K562 (cell line): ENCODE data around the gene SLC4A5. TPM values are rescaled to one million over a fixed set of nuclear protein-coding genes. Genes with fewer than 3 reads are reported as not detected.

Experiments used
- ATAC-seq: fragments of 200-7000 bp; cut with Tn5 transposase; 3 replicates; pipeline ENCODE4 v1.9.1; 2020; ENCODE audit warnings: moderate library complexity
- BruUV-seq: library from RNA; stranded (reverse); fragments of 400-500 nt; replicated peaks from 2 replicates; lab custom pipeline; 2021; lab: Mats Ljungman, UMichigan
- CTCF ChIA-PET: fragments of 300-600 bp; formaldehyde crosslinking; extraction: SDS; loops from one replicate; lab custom pipeline; 2021; ENCODE audit warnings: low intra/inter-chr PET ratio; lab: Yijun Ruan, JAX
- POLR2A ChIA-PET: fragments of 300-600, 350-650 bp; sonication (Branson Sonifier 250); formaldehyde crosslinking; extraction: SDS; loops from one replicate; lab custom pipeline; 2021; ENCODE audit warnings: antibody characterized with exemption, inconsistent platforms; lab: Yijun Ruan, JAX
- DNase-seq, 4 experiments: peaks; one replicate each; pipeline versions ENCODE4 v3.0.0 to v3.0.0-alpha.2; 2011 to 2018; ENCODE audit warnings: low spot score in 3 of 4, mixed read lengths in 3 of 4; ENCODE audit errors: extremely low read depth in 1 of 4
- FAIRE-seq: peaks from 2 replicates; lab custom pipeline; 2011; peaks lifted over from hg19 to GRCh38; lab: Jason Lieb, UNC
- H2AFZ ChIP-seq: 2 replicates; pipeline ENCODE4 v1.6.0; 2011; ENCODE audit warnings: low read depth, low read length, control low read depth, inconsistent platforms
- H3K27ac ChIP-seq: fragments of 200-600 bp; 3 replicates; pipeline ENCODE4 v1.8.0; 2011; ENCODE audit warnings: low read depth, mild to moderate bottlenecking, control low read depth, inconsistent platforms, low read length, moderate library complexity, mixed read lengths; ENCODE audit errors: extremely low read depth
- H3K27me3 ChIP-seq, 2 experiments: fragments of 300-600 bp in 1 of 2; 2 replicates in 1 of 2; 3 replicates in 1 of 2; pipeline versions ENCODE4 v1.6.0 to v1.8.0; 2011; ENCODE audit warnings: inconsistent platforms in 2 of 2, low read length in 2 of 2, mild to moderate bottlenecking in 1 of 2, mixed read lengths in 1 of 2, moderate library complexity in 1 of 2; ENCODE audit not compliant: control insufficient read depth in 2 of 2, insufficient read depth in 2 of 2
- H3K36me3 ChIP-seq: fragments of 300-600 bp; 3 replicates; pipeline ENCODE4 v1.8.0; 2011; ENCODE audit warnings: mild to moderate bottlenecking, low read length, inconsistent platforms; ENCODE audit not compliant: control insufficient read depth, insufficient read depth
- H3K4me1 ChIP-seq, 2 experiments: fragments of 200-600 bp in 1 of 2; replicated peaks in 1 of 2; 2 replicates in 1 of 2; 3 replicates in 1 of 2; pipeline versions ENCODE4 v1.5.1 to v1.8.0; 2011; ENCODE audit warnings: inconsistent platforms in 2 of 2, low read length in 2 of 2, mild to moderate bottlenecking in 1 of 2, mixed read lengths in 1 of 2, moderate library complexity in 1 of 2; ENCODE audit not compliant: control insufficient read depth in 2 of 2, insufficient read depth in 2 of 2
- H3K4me2 ChIP-seq: 2 replicates; pipeline ENCODE4 v1.6.1; 2011; ENCODE audit warnings: low read length, control low read depth, inconsistent platforms, mixed read lengths; ENCODE audit not compliant: insufficient read depth
- H3K4me3 ChIP-seq: fragments of 200-600 bp; sonication (generic), shearing (Covaris generic); 2 replicates; pipeline ENCODE4 v1.5.1; 2016; ENCODE audit warnings: control low read depth, inconsistent platforms
- H3K79me2 ChIP-seq: fragments of 200-600 bp; 3 replicates; pipeline ENCODE4 v1.8.0; 2011; ENCODE audit warnings: low read length, inconsistent platforms; ENCODE audit not compliant: control insufficient read depth, insufficient read depth
- H3K9ac ChIP-seq, 2 experiments: 2 replicates each; pipeline versions ENCODE4 v1.6.0 to v1.6.1; 2011; ENCODE audit warnings: low read depth in 2 of 2, low read length in 2 of 2, control low read depth in 1 of 2, inconsistent platforms in 1 of 2, mild to moderate bottlenecking in 1 of 2, mixed read lengths in 1 of 2; ENCODE audit not compliant: insufficient read depth in 1 of 2
- H3K9me1 ChIP-seq: one replicate; pipeline ENCODE4 v1.6.0; 2011; ENCODE audit warnings: inconsistent platforms, mild to moderate bottlenecking, low read length, moderate library complexity; ENCODE audit not compliant: control insufficient read depth, insufficient read depth
- H3K9me3 ChIP-seq: replicated peaks from 2 replicates; pipeline ENCODE4 v1.5.1; 2011; ENCODE audit warnings: low read depth, low read length, inconsistent platforms; ENCODE audit not compliant: control insufficient read depth, insufficient read depth
- H4K20me1 ChIP-seq: replicated peaks from 2 replicates; pipeline ENCODE4 v1.6.1; 2011; ENCODE audit warnings: low read length, inconsistent platforms, mixed read lengths; ENCODE audit not compliant: control insufficient read depth, insufficient read depth
- MAFG ChIP-seq: fragments of 450-650 bp; conservative IDR thresholded peaks from 2 replicates; pipeline ENCODE4 v1.6.1; 2016; ENCODE audit warnings: missing genetic modification characterization, missing compliant biosample characterization
- NFE2 ChIP-seq: IDR thresholded peaks from 2 replicates; pipeline ENCODE4 v1.6.1; 2014; ENCODE audit warnings: antibody characterized with exemption, low read depth
- RB1 ChIP-seq: fragments of 450-650 bp; IDR thresholded peaks from 2 replicates; pipeline ENCODE4 v1.6.1; 2017; ENCODE audit warnings: low read depth, mild to moderate bottlenecking
- ZNF316 ChIP-seq: fragments of 450-650 bp; IDR thresholded peaks from 2 replicates; pipeline ENCODE4 v1.6.1; 2016
- ZNF717 ChIP-seq: fragments of 250-450 bp; sonication (Bioruptor Pico); IDR thresholded peaks from 2 replicates; pipeline ENCODE4 v1.5.0; 2021
- ZSCAN29 ChIP-seq: fragments of 450-650 bp; IDR thresholded peaks from 2 replicates; pipeline ENCODE4 v1.6.1; 2017
- WGBS: fragments of 100-300 bp; shearing (Covaris generic); methylation state at CpG from one replicate; pipeline ENCODE4 v1.1.6; 2016; ENCODE audit warnings: low coverage, mixed read lengths; ENCODE audit not compliant: insufficient coverage; ENCODE audit errors: missing lambda C conversion rate; 5-methylcytosine and 5-hydroxymethylcytosine counted together
- in situ Hi-C: fragments of 300-500 bp; cut with MboI; formaldehyde crosslinking; loops from 4 replicates; pipeline ENCODE4 v1.15.0; 2018; ENCODE audit warnings: inconsistent platforms, mixed read lengths
- intact Hi-C: fragments of 100-400 bp; cut with micrococcal nuclease; formaldehyde crosslinking; loops from 2 replicates; pipeline ENCODE4 v1.14.2; 2022
- polyA plus RNA-seq, 8 experiments: library from polyadenylated mRNA; depleted of rRNA in 4 of 8; stranded (reverse) in 5 of 8; unstranded in 3 of 8; fragments of >200 nt; fragmentation: Nextera tagmentation in 2 of 8; fragmentation: Illumina TruSeq in 1 of 8; extraction: Ambion mirVana in 2 of 8; extraction: Trizol in 1 of 8; gene quantifications; 2 replicates each; pipeline versions ENCODE4 v1.2.1 to v1.2.3, GENCODE V29; 2011 to 2014; ENCODE audit warnings: inconsistent platforms in 1 of 8, missing spikeins in 1 of 8
- total RNA-seq, 7 experiments: library from RNA; depleted of rRNA in 6 of 7; stranded (reverse); fragments of >200 nt in 6 of 7; fragmentation: Illumina TruSeq in 2 of 7; extraction: Trizol in 2 of 7; gene quantifications; 2 replicates each; pipeline versions ENCODE4 v1.2.1 to v1.2.3, GENCODE V29; 2011 to 2021; ENCODE audit warnings: low replicate concordance in 1 of 7
- TF ChIP-seq, protein P1 (sequence below): fragments of 450-650 bp; IDR thresholded peaks from 2 replicates; pipeline ENCODE4 v1.6.1; 2017; ENCODE audit warnings: antibody characterized with exemption

Gene SLC4A5
- total and polyA plus RNA-seq, 9 of the 15 experiments (the other 6 are each of a cell fraction or from before 2014, with no cell fraction given) = 0.03 to 0.77 (median 0.14) TPM; not detected in 1

GRCh38 chr2:74349889-74350288 is 6.7 kb upstream of the SLC4A5 start (continued):
- TF ChIP-seq, protein P1, sequence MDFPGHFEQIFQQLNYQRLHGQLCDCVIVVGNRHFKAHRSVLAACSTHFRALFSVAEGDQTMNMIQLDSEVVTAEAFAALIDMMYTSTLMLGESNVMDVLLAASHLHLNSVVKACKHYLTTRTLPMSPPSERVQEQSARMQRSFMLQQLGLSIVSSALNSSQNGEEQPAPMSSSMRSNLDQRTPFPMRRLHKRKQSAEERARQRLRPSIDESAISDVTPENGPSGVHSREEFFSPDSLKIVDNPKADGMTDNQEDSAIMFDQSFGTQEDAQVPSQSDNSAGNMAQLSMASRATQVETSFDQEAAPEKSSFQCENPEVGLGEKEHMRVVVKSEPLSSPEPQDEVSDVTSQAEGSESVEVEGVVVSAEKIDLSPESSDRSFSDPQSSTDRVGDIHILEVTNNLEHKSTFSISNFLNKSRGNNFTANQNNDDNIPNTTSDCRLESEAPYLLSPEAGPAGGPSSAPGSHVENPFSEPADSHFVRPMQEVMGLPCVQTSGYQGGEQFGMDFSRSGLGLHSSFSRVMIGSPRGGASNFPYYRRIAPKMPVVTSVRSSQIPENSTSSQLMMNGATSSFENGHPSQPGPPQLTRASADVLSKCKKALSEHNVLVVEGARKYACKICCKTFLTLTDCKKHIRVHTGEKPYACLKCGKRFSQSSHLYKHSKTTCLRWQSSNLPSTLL = no peak
- TF ChIP-seq ZSCAN29 = no peak
- TF ChIP-seq, all 486 proteins: peak for 0

DNA sequence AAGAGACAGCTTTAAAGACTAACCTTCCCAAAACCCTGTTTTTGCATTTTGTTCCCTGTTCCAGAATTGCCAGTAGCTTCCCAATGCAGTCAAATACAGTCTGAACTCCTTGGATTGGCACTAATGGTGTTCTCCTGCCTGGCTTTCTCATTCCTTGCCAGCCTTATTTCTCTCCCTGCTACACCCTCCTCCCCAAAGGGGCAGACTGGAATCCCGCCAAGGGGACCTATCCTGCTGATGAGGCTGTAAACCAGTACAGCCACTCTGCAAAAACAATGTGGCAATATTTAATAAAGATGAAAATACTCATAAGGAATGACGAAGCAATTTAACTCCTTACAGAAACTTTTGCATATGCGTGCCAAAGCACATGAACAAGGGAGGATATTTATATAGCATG is 4.5 kb upstream of the SLC4A5 start:
- in situ Hi-C loops = no loop called here
- H3K9ac ChIP-seq = no peak overlapping the region
- no peak overlapping the region for H3K4me3 ChIP-seq
- no peak overlapping the region for H3K4me2 ChIP-seq
- BruUV-seq = no TSS peak
- H3K79me2 ChIP-seq = no peaks in the 10 kb centered on the region
- H3K27ac ChIP-seq = no peak overlapping the region
- H3K9me3 ChIP-seq = no peaks in the 10 kb centered on the region
- DNase-seq (no peak), FAIRE-seq (no peak), ATAC-seq (no peak)
- POLR2A ChIA-PET = interaction anchor here (0.5 to 0.6 kb wide), 2 partner anchors 23 to 124 kb away, joined by 3 read pairs; no protein-coding TSS in a partner anchor
- intact Hi-C loops = no loop called here
- H3K9me1 ChIP-seq = no peaks in the 10 kb centered on the region
- H3K27me3 ChIP-seq = peaks cover 10 to 21% of the 10 kb centered on the region in 2 experiments; a peak in 3 of 5 replicates
- 16% methylated on average over 3 of the region's 3 CpGs for WGBS
- no peaks in the 10 kb centered on the region for H4K20me1 ChIP-seq
- CTCF ChIA-PET = no interaction called here
- H2AFZ ChIP-seq = no peak overlapping the region
- no peaks in the 10 kb centered on the region for H3K4me1 ChIP-seq
- no peaks in the 10 kb centered on the region for H3K36me3 ChIP-seq
- peak; percentile 60 for TF ChIP-seq MAFG (tag)
- TF ChIP-seq NFE2 = peak; percentile 39; the same call in 1 of the 2 replicates
- TF ChIP-seq ZNF717 = no peak
- TF ChIP-seq RB1 = no peak
- peak; percentile 38 for TF ChIP-seq ZNF316
